ENCODE measurements around the gene TRPM2. TPM values are rescaled to one million over a fixed set of nuclear protein-coding genes. Genes with fewer than 3 reads are reported as not detected.

Gene TRPM2
- total RNA-seq, 1 donor from 2014 or later, result not detected

DNA sequence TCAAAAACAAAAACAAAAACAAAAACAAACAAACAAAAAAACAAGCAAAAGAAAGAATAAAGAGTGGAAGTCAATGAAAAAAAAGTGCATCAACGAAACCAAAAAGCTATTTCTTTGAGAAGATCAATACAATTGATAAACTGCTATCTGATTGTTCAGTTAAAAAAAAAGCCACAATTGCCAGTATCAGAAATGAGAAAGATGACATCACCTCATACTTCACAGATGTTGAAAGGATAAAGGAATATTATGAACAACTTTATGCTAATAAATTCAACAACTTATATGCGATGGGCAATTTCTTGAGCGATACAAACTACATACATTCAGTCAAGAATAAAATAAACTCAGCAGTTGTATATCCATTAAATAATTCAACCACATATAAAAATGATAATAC is 99.7 kb downstream of the TRPM2 start:
- Mint-ChIP-seq H3K4me1 (ENCODE audit: unreplicated experiment) (no peaks in the 10 kb centered on the region), H3K9me3 (ENCODE audit: unreplicated experiment) (peaks cover 6% of the 10 kb centered on the region), H3K27ac (ENCODE audit: unreplicated experiment) (no peak overlapping the region), H3K36me3 (ENCODE audit: unreplicated experiment) (no peaks in the 10 kb centered on the region), H3K27me3 (ENCODE audit: unreplicated experiment) (peaks cover 28% of the 10 kb centered on the region), H3K4me3 (ENCODE audit: unreplicated experiment) (no peak overlapping the region)
- TF ChIP-seq CTCF (IDR thresholded peaks at IDR 0.05), result no peak
- DNase-seq (ENCODE audit: extremely low spot score, unreplicated experiment), result no peak

DNA sequence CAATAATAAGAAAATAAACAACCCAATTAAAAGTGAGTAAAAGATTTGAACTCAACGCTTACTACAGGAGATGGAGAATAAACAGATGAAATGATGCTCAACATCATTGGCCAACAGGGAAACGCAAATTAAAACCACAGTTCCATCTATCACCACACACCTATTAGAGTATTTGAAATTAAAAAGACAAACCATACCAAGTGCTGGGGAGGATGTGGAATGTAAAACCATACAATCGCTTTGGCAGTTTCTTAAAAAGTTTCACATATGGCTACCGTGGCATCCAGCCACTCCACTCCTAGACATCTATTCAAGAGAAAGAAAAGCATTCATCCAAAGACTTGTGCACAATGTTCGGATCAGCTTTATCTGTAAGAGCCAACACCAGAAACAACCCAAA is 100.6 kb downstream of the TRPM2 start:
- Mint-ChIP-seq H3K36me3 (ENCODE audit: unreplicated experiment) (no peaks in the 10 kb centered on the region), H3K4me1 (ENCODE audit: unreplicated experiment) (no peaks in the 10 kb centered on the region), H3K27me3 (ENCODE audit: unreplicated experiment) (peaks cover 25% of the 10 kb centered on the region), H3K27ac (ENCODE audit: unreplicated experiment) (no peak overlapping the region), H3K4me3 (ENCODE audit: unreplicated experiment) (peak overlapping the region; percentile 32), H3K9me3 (ENCODE audit: unreplicated experiment) (peaks cover 6% of the 10 kb centered on the region)
- no peak for TF ChIP-seq CTCF (IDR thresholded peaks at IDR 0.05)
- no peak for DNase-seq (ENCODE audit: extremely low spot score, unreplicated experiment)

DNA sequence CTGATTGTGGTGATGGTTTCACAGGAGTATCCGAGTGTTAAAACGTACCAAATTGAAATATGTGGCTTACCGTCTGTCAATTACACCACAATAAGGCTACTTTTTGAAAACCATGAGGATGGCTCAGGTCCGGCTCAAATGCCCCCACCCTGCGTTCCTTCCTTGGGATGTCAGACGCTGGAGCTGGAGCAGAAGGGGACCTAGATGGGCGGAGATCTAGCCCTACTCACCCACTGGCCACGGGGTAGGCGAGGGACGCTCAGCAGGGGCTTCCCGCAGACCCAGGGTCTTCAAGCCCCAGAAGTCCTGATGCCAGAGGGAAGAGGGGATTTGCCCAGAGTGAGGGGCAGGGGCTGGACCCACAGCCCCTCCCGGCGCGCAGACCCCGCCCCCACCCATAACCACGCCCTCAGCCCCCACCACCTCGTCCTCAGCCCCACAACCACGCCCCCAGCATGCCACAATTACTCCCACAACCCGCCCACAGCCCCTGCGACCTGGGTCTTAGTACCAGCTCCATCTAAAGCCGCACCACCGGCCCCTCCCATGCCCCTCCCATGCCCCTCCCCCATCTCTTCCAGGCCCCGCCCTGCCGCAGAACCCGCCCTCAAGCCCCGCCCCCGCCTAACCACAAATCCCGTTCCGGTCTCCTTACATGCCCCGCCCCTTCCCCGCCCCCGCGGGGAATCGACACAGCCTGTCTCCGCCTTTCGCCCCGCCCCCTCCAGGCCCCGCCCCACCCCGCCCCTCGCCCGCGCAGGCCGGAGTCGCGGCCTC is 101.5 kb downstream of the TRPM2 start, which contains the start of gene LRRC3:
Gene LRRC3 (plus strand): TSS at position 764 of the 777 bp plus-strand sequence. CDS start 1,135 bp downstream, outside the sequence.
- Mint-ChIP-seq H3K4me3 (ENCODE audit: unreplicated experiment) (peak within 1 kb of the TSS; percentile 78), H3K27me3 (ENCODE audit: unreplicated experiment) (peaks cover 22% of the 10 kb centered on the region), H3K36me3 (ENCODE audit: unreplicated experiment) (no peaks in the 10 kb centered on the region), H3K9me3 (ENCODE audit: unreplicated experiment) (peaks cover 6% of the 10 kb centered on the region), H3K4me1 (ENCODE audit: unreplicated experiment) (no peaks in the 10 kb centered on the region), H3K27ac (ENCODE audit: unreplicated experiment) (no peak within 1 kb of the TSS)
- no peak for DNase-seq (ENCODE audit: extremely low spot score, unreplicated experiment)
- no peak for TF ChIP-seq CTCF (IDR thresholded peaks at IDR 0.05)

GRCh38 chr21:44455524-44456213 is 102.2 kb downstream of the TRPM2 start:
- no peak overlapping the region for H3K27ac Mint-ChIP-seq (ENCODE audit: unreplicated experiment)
- peak overlapping the region; percentile 78 for H3K4me3 Mint-ChIP-seq (ENCODE audit: unreplicated experiment)
- peaks cover 19% of the 10 kb centered on the region for H3K27me3 Mint-ChIP-seq (ENCODE audit: unreplicated experiment)
- no peaks in the 10 kb centered on the region for H3K36me3 Mint-ChIP-seq (ENCODE audit: unreplicated experiment)
- TF ChIP-seq CTCF (IDR thresholded peaks at IDR 0.05), result no peak
- no peaks in the 10 kb centered on the region for H3K4me1 Mint-ChIP-seq (ENCODE audit: unreplicated experiment)
- DNase-seq (ENCODE audit: extremely low spot score, unreplicated experiment), result no peak
- peaks cover 6% of the 10 kb centered on the region for H3K9me3 Mint-ChIP-seq (ENCODE audit: unreplicated experiment)

Measured in osteocyte (in vitro differentiated cells).